ENCODE measurements around the gene TMEM247. TPM values are rescaled to one million over a fixed set of nuclear protein-coding genes. Genes with fewer than 3 reads are reported as not detected.

The TMEM247 gene
- total RNA-seq, 1 donor from 2014 or later, result not detected

DNA sequence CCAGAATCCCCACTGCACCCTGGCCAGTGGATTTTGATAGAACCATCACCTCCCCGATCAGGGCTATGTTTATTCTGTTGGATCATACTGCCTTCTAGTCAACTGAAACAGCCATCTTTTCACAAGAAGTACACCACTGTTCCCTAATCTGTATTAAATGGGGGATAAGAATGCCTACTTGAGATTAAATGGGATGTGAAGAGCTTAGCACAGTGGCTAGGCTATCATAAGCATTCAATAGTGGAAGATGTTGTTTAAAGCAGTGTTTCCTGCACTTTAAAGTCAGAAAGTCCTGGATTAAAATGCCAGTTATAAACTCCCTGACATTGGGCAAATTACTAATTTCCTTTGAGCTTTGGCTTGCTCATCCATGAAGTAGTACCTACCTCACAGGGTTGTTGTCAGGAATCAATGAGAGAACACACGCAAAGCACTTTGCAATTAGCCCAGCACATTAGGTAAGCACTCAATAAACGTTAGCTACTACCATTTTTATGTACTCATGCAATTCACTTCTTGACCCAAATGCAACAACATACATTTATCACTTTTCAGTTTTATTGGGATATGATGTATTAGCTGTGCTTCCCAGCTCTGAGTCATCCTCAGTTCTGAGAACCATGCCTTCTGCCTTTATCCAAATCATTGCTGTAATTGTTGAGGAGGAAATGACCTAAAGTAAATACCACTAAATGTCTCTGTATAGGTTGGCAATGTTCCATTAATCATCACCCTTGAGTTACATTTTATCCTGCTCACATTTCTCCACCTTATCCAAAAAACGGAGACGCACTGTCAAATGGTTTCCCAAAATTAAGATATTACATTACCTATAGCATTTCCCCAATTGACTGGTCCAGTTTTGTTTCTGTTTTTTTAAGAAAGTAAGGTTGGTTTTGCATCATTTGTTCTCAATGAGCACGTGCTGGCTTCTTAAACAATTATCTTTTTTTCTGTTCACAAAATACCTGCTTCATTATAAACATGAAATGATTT is 2.1 kb downstream of the TMEM247 start:
- DNase-seq (no peak), ATAC-seq (no peak)
- intact Hi-C loops (cut with micrococcal nuclease), result no loop called here

DNA sequence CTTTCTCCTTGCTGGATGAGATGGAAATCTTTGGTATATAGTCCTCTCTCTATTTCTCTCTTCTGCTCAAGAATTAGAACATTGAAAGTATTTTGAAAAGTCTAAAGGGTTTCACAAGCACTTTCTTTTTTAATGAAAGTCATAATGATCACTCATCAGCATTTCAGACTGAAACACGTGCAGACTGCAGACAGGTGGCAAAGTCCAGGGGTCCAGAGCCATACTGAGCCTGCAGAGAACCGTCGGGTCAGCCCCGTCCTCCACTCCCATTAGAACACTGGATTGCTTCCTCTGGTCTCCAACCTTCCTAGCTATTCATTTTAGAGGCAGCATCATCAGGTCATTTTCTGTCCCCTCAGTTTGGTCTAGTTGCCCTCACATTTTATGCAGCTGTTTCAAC is 3.1 kb downstream of the TMEM247 start:
- DNase-seq, result no peak
- ATAC-seq, result no peak
- intact Hi-C loops (cut with micrococcal nuclease), result no loop called here

DNA sequence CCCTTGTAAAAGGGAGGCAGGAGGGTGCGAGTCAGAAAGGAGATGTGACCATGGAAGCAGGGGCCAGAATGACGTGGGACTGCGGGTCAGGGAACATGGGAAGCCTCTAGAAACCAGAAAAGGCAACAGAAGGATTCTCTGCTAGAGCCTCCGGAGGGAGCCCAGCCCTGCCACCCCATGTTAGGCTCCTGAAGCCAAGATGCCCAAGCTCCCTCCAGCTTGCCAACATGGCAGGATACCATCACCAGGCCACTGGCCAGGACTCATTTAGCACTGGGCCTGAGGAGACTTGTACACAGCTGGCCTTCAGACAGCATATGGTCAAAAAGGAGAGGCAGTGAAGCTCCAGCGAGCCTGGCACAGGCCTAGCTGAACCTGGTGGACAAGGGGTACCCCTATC is 5.6 kb downstream of the TMEM247 start:
- intact Hi-C loops (cut with micrococcal nuclease), result no loop called here
- ATAC-seq (no peak), DNase-seq (no peak)

DNA sequence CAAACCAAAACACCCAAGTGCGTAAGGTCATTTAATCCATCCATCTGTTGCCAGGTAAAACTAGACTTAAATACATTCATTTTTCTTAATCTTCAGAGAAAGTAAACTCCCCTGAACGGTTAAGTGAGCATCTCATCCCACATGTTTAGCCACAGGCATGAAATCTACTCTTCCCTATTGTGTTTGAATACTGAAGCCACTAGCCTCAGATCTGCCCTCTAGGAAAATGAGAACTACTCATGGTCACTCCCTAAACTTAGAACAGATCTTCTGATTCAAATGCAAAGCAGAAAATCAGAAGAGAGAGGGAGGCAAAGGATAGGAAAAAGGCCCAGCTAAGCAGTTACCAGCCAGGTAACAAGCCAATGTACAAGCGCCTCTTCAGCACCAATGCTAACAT is 7.1 kb downstream of the TMEM247 start:
- no peak for ATAC-seq
- intact Hi-C loops (cut with micrococcal nuclease), result no loop called here
- DNase-seq, result no peak

DNA sequence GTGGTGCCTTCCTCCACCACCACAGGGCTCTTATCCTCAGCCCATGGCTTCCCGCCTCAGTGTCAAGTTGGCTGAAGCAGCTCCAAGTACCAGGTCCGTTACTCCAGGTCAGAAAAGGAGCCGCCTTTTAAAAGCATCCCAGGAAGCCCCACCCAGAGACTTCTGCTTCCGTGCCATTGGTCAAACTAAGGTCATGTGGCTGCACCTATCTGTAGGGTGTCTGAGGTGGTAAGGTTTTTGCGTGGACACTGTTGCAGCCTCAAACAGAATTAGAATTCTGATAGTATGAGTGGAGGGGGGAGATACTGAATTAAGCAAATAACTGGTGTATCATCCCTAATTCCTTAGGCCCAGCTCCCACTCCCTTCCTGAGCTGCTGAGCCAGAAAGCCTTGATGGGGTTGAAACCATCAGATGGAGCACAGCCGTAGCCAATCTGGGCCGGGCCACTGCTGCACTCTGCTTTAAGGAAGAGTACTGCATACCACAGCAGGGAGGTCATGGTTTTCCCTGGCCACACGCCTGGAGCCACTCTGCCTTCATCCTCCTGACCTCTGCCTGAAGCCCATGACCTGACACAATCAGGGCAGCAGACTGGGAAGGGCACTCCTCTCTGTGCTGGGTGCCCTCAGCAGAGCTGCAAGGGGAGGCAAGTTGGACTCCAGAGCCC is 8.4 kb downstream of the TMEM247 start:
- ATAC-seq (peak; percentile 91), DNase-seq (peak; percentile 91)
- intact Hi-C loops (cut with micrococcal nuclease), result no loop called here

DNA sequence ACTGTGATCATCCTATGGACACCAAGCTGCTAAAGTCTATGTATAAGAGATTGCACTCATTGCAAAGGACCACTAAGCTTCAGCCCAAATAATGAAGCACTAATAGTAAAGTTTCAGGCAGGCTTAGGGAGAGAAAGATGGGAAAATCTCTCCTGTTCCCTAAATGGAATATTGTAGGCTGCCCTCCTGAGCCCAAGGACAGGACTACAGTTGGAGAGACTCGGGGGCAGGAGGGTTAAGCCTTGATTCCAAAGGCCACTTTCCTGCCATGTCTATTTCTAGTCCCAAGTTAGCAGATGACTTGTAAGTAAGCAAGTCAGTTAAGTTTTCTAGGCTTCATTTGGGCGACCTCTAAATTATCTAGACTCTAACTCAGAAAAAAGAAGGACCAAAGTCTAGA is 9.0 kb downstream of the TMEM247 start:
- DNase-seq (no peak), ATAC-seq (no peak)
- intact Hi-C loops (cut with micrococcal nuclease), result no loop called here

DNA sequence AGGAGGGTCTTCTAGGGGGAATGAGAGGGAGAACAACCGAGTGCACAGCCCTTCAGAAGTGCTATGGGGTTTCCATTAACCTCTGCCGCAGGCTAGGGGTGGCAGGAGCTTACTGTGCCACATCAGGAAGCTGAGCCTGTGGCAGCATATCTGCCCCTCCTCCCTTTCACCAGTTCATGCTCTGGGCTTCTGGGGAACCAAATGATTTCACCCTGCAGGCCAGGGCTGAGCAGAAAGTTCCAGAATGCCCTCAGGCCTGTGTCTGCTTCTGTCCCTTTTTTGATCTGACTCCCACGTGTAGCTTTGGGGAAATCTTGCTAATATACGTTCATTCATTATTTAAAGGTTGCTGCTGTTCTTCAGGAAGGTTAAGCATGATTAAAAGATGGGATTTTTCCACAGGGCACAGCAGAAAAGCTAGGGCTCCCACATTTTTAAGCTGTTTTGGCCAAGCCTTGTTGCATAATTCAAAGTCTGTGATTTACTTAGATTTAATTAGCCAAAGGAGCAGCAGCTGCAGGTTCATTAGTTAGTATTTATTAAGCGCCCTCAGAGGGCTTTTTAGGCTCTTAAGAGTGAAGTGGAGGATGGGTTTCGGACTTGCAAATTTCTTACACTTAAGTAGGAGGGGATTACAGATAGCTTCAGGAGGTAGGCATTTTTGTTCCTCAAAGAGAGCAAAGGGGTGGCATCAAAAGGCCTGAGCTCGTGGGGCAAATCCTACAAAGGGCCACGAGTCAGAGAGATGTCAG is 10.2 kb downstream of the TMEM247 start:
- ATAC-seq (peak; percentile 24), DNase-seq (no peak)
- intact Hi-C loops (cut with micrococcal nuclease), result no loop called here

DNA sequence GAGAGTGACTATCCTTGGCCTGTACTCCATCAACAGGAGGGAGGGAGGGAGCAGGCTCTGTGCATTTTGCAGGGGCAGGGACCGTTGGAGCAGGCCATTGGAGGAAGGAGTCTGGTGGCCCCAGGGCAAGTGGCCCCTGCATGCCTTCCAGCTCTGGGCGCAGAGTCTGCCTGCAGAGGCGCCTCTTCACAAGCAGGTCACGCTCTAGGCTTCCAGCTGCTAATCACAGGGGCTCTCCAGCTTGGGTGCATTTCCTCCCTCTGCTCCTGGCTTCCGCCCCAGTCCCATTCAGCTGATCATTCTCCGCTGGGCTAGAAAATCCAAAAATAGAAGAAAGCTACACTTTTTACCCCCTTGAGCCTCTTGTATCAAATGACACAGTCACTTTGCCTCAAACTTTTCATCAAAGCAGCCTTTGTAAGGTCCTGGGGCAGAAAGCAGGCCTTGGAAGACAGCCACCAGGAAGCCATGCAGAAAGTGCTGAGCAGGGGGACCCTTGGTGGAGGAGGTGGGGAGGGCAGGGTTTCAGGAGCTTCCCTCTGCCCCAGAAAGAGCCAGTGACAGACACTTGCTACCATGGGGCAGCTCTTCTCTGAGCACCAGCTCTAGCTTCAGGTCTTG is 11.3 kb downstream of the TMEM247 start:
- DNase-seq (peak; percentile 75), ATAC-seq (peak; percentile 83)
- intact Hi-C loops (cut with micrococcal nuclease), result no loop called here

DNA sequence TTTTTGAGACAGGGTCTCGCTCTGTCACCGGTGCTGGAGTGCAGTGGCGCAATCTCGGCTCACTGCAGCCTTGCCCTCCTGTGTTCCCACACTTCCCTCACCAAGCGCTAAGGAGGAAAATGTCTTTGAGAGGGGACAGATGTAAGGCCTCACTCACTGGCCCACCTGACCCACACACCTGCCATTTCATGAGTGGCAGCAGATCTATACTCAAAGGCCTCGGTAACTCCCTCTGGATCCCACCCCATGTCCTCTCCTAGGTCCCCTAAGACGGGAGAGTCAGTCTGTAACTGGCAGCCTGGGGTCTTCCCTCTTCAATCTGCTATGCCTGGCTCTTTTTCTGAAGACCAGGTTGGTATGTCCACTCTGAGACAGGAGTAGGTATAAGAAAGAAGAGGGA is 12.9 kb downstream of the TMEM247 start:
- intact Hi-C loops (cut with micrococcal nuclease), result no loop called here
- no peak for ATAC-seq

DNA sequence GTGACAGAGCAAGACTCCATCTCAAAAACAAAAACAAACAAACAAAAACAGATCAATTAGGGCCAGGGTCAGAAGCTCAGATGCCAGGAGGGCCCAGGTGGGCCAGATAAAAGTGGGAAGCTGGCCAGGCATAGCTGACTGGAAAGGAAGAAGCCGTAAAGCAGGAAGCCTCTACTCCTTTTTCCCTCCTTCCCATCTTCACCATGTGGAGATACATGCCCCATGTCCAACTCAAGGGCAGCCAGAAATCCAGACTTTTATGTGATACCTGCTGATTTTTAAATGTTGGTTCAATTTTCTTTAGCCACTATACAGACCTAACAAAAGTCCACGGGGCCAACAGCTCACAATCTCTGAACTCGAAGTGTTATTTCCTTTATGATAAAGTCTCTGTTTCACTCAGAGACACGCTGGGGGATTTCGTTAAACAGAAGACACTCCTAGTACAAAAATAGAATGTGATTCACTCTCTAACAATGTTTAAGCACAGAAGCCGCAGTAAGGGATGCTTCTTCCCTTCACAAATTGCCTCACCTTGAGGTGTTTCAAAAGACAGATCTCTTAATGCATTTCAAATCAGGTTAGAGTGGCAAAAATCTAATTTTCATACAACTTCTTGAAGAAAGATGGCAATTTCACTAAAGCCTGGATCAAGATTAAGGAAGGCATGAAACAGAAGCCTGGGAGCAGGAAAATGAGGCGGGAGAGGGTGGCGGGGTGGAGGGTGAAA is 14.0 kb downstream of the TMEM247 start:
- DNase-seq, result no peak
- intact Hi-C loops (cut with micrococcal nuclease), result no loop called here
- no peak for ATAC-seq

More for the DNA sequence above, 12.9 kb downstream of the TMEM247 start:
- DNase-seq, result no peak

DNA sequence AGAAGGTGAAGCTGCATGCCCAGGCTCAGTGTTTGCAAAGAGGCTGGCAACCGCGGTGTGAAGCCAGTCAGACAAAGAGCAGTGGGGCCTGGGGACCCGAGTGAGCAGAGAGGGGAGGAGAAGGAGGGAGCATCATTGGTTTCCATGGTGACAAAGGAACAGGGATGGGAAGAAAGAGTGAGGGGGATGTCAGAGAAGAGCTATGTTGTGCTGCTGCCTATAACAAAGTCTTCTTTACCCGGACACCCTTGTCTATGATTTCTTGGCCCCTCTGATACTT is 14.5 kb downstream of the TMEM247 start:
- ATAC-seq (no peak), DNase-seq (no peak)
- intact Hi-C loops (cut with micrococcal nuclease), result no loop called here

DNA sequence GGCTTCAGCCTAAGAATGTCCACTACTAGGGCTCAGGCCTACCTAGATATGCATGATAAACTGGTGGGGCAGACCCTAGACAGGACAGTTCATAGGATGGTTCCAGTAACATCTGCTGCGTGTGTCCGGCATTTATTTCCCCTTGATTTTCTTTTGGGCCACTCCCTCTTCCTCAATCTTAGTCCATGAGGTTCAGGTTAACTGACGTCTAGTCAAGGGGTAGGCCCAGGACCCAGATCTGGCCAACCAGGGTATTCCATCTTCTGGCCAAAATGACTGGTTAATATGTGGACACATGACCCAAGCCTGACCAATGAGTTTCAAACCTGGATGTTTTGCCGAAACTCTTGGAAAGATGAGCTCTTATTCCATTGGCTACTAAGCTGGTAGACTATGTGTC is 15.2 kb downstream of the TMEM247 start:
- intact Hi-C loops (cut with micrococcal nuclease), result no loop called here
- ATAC-seq (no peak), DNase-seq (no peak)

DNA sequence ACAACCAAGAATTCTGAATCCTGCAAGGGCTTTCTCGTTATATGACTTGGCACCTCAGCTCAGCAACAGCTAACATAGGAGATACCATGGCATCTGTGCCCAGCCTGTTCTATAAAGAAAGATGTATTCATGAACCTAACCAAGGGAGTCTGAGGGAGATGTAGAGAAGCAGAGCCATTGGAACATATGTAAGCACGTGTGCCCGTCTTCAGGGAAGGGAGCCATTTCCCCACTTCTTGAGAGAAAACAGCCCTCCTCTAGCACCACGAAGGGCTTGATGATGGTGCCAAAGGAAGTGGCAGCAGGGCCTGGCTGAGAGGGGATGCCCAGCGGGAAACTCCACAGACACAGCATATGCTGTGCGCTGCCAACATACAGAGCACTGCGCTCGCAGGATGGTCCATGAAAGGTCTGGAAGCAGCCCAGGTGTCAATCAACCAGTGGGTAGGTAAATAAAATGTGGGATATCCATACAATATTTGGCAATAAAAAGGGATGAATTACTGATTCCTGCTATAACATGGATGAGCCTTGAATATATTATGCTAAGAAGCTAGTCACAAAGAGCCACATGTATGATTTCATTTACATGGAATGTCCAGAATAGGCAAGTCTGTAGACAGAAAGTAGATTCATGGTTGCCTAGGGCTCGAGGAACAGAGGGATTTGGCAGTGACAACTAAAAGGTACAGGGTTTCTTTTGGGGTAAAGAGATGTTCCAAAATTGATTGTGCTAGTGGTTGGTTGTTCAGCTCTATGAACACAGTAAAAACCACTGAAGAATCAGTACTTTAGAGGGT is 16.1 kb downstream of the TMEM247 start:
- DNase-seq (no peak), ATAC-seq (no peak)
- intact Hi-C loops (cut with micrococcal nuclease), result no loop called here

DNA sequence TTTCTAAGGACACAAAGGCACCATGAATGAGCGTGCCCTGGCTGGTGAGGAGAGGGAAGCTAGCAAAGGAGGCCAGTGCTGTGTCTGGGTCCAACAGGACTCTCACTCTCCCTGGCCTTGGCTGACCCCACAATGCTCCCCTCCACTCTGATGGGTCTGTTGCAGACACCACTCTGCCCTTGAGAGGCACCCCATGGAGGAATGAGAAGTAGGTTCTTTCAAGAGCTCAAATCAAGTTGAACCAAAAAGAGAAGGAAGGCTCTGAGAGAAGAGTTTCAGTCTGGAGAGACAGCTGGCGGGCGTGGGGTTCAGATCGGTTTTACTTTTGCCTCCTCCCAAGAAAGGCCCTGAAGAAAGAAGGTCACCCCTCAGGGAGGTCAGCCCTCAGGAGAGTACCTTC is 18.4 kb downstream of the TMEM247 start:
- DNase-seq (no peak), ATAC-seq (no peak)
- intact Hi-C loops (cut with micrococcal nuclease), result no loop called here

DNA sequence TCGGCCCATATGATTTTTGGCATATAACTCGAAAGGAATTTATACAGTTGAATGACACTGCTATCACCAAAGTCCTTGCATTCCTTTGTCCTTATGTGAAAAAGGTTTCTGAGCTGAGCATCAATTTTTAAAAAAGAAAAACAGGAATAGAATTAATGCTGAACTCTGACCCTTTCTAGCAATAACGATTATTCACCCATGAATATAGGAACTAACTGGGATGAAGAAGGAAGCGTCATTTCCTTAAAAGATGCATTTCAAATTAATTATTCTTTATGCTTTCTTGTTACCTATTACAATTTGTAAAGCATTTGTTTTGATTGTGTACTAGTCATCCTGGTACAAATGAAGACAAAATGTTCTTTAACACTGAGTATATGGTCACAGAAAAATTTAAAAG is 19.3 kb downstream of the TMEM247 start:
- intact Hi-C loops (cut with micrococcal nuclease), result no loop called here
- DNase-seq (no peak), ATAC-seq (no peak)

DNA sequence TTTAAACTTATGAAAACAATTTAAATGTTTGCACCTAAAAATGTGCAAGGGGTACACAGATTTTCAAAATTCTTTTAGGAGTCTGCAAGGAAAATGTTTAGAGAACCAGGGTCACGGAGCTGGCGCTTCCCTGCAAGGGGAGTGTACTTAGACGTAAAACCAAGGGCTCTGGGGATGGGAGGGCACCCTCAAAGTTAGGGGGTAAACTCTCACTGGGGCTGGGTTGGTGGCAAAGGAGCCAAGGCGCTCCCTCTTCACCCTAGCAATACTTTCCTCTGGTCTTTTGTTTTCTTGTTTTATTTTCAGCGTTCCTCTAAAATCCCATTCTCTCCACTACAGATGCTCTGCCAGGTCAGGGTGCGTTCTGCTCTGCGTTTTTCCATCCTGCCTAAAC is 20.0 kb downstream of the TMEM247 start:
- intact Hi-C loops (cut with micrococcal nuclease), result no loop called here
- peak; percentile 3 for ATAC-seq
- DNase-seq, result no peak

DNA sequence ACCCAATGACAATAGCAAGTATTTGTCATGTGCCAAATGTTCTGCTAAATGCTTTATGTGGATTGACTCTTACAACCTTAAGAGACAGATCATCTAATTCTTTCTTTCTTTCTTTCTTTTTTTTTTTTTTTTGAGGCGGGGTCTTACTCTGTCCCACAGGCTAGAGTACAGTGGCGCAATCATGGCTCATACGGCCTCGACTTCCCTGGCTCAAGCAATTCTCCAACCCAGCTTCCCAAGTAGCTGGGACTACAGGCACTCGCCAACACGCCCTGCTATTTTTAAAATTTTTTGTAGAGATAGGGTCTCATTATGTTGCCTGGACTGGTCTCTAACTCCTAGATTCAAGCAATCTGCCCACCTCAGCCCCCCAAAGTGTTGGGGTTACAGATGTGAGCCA is 21.4 kb downstream of the TMEM247 start:
- ATAC-seq, result no peak
- no peak for DNase-seq
- intact Hi-C loops (cut with micrococcal nuclease), result no loop called here

DNA sequence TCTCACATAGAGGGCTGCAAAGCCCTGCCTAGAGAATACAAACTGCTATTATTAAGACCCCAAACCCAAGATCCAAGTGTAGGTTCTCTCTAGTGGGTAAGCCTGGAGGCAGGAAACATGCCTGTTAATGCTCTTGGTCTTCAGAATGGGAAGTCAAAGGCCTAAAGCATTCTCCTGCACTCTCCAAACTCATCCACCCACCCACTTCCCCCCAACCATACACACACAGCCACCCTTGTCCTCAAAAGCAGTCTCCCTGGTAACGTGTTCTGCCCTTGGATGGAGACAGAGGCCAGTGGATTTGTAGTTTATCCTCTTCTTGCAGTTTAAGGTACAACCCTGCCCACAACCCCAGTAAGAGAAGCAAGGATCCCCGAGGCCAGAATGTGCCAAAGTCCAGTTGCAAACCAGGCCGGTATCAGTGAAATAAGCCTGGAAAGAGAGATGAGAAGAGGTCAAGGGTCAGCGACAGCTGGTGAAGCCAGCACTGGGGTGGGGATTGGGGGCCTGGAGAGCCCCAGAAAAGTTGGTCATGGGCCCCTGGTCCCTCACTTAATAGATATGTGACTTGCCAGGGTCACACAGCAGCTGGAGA is 23.0 kb downstream of the TMEM247 start:
- intact Hi-C loops (cut with micrococcal nuclease), result no loop called here
- ATAC-seq (no peak), DNase-seq (no peak)

Data from left ventricle myocardium superior (tissue), 1 donor.